IMR-90 (cell line): ENCODE results near the gene FBXL14. TPM values are rescaled to one million over a fixed set of nuclear protein-coding genes. Genes with fewer than 3 reads are reported as not detected.

Experiments used
- ATAC-seq: fragments of 200-7000 bp; cut with Tn5 transposase; 2 replicates; pipeline ENCODE4 v1.9.1; 2020; ENCODE audit warnings: low read depth, mild to moderate bottlenecking, moderate library complexity
- BruUV-seq: library from RNA; stranded (reverse); fragments of 400-500 nt; replicated peaks from 2 replicates; lab custom pipeline; 2021; lab: Mats Ljungman, UMichigan
- CTCF ChIA-PET: fragments of 300-600 bp; formaldehyde crosslinking; extraction: SDS; loops from one replicate; lab custom pipeline; 2021; ENCODE audit warnings: antibody characterized with exemption; lab: Yijun Ruan, JAX
- POLR2A ChIA-PET: fragments of 300-600 bp; sonication (Branson Sonifier 250); formaldehyde crosslinking; loops from one replicate; lab custom pipeline; 2022; ENCODE audit warnings: antibody characterized with exemption; ENCODE audit not compliant: unreplicated experiment; lab: Charles Lee
- DNase-seq: peaks from one replicate; pipeline ENCODE4 v3.0.0; 2013
- H2AFZ ChIP-seq: replicated peaks from 2 replicates; pipeline ENCODE3; 2013; ENCODE audit warnings: low read length, mild to moderate bottlenecking; ENCODE audit not compliant: poor library complexity
- H2AK5ac ChIP-seq: 2 replicates; pipeline ENCODE4 v1.6.1; 2013; ENCODE audit warnings: low read depth, low read length, inconsistent platforms
- H2AK9ac ChIP-seq: replicated peaks from 2 replicates; pipeline ENCODE3; 2013; ENCODE audit warnings: mild to moderate bottlenecking, low read depth, low read length, moderate library complexity; ENCODE audit not compliant: poor library complexity
- H2BK120ac ChIP-seq: 2 replicates; pipeline ENCODE4 v1.6.1; 2013; ENCODE audit warnings: low read depth, low read length, inconsistent platforms
- H2BK15ac ChIP-seq: 3 replicates; pipeline ENCODE4 v1.6.1; 2013; ENCODE audit warnings: low read depth, low read length, inconsistent platforms
- H2BK20ac ChIP-seq: 2 replicates; pipeline ENCODE4 v1.6.1; 2013; ENCODE audit warnings: low read depth, mild to moderate bottlenecking, inconsistent platforms, low read length, moderate library complexity
- H2BK5ac ChIP-seq: 2 replicates; pipeline ENCODE4 v1.6.1; 2013; ENCODE audit warnings: mild to moderate bottlenecking, low read depth, low read length, inconsistent platforms; ENCODE audit not compliant: poor library complexity, severe bottlenecking
- H3K14ac ChIP-seq: replicated peaks from 2 replicates; pipeline ENCODE4 v1.6.1; 2013; ENCODE audit warnings: low read depth, low read length, inconsistent platforms
- H3K18ac ChIP-seq: 2 replicates; pipeline ENCODE4 v1.6.1; 2013; ENCODE audit warnings: low read depth, low read length, control low read depth
- H3K23ac ChIP-seq: 2 replicates; pipeline ENCODE4 v1.6.1; 2013; ENCODE audit warnings: low read depth, low read length, inconsistent platforms
- H3K27ac ChIP-seq: 2 replicates; pipeline ENCODE4 v1.5.1; 2013; ENCODE audit warnings: mild to moderate bottlenecking, control low read depth, low read length; ENCODE audit not compliant: insufficient read depth
- H3K27me3 ChIP-seq: 2 replicates; pipeline ENCODE4 v1.6.1; 2013; ENCODE audit warnings: low read length; ENCODE audit not compliant: control insufficient read depth, insufficient read depth
- H3K36me3 ChIP-seq: 2 replicates; pipeline ENCODE4 v1.6.1; 2013; ENCODE audit warnings: low read length, mixed read lengths; ENCODE audit not compliant: control insufficient read depth, insufficient read depth
- H3K4ac ChIP-seq: 2 replicates; pipeline ENCODE4 v1.6.1; 2013; ENCODE audit warnings: low read depth, low read length, inconsistent platforms
- H3K4me1 ChIP-seq: 2 replicates; pipeline ENCODE4 v1.6.1; 2013; ENCODE audit warnings: low read length, mixed read lengths; ENCODE audit not compliant: control insufficient read depth, insufficient read depth
- H3K4me2 ChIP-seq: 2 replicates; pipeline ENCODE4 v1.6.1; 2013; ENCODE audit warnings: low read depth, mild to moderate bottlenecking, control low read depth, low read length, moderate library complexity
- H3K4me3 ChIP-seq: 2 replicates; pipeline ENCODE4 v1.5.1; 2013; ENCODE audit warnings: low read depth, mild to moderate bottlenecking, control low read depth, low read length, moderate library complexity; ENCODE audit not compliant: insufficient read depth
- H3K56ac ChIP-seq: 2 replicates; pipeline ENCODE4 v1.6.1; 2013; ENCODE audit warnings: low read length, inconsistent platforms; ENCODE audit not compliant: insufficient read depth; ENCODE audit errors: extremely low read depth
- H3K79me1 ChIP-seq, 2 experiments: 2 replicates each; pipeline ENCODE4 v1.6.1; 2013; ENCODE audit warnings: low read length in 2 of 2, inconsistent platforms in 1 of 2, low read depth in 1 of 2
- H3K9ac ChIP-seq: 2 replicates; pipeline ENCODE4 v1.6.1; 2013; ENCODE audit warnings: low read depth, low read length, control low read depth
- H3K9me1 ChIP-seq: 2 replicates; pipeline ENCODE4 v1.6.1; 2013; ENCODE audit warnings: low read length, inconsistent platforms; ENCODE audit not compliant: insufficient read depth
- H3K9me3 ChIP-seq: 2 replicates; pipeline ENCODE4 v1.6.1; 2013; ENCODE audit warnings: low read length; ENCODE audit not compliant: control insufficient read depth, insufficient read depth
- H4K20me1 ChIP-seq: 2 replicates; pipeline ENCODE4 v1.6.1; 2013; ENCODE audit warnings: low read length, inconsistent platforms; ENCODE audit not compliant: insufficient read depth
- H4K5ac ChIP-seq: 2 replicates; pipeline ENCODE4 v1.6.1; 2013; ENCODE audit warnings: mild to moderate bottlenecking, low read depth, low read length, control low read depth
- H4K8ac ChIP-seq, 2 experiments: 2 replicates each; pipeline ENCODE4 v1.6.1; 2013; ENCODE audit warnings: low read depth in 2 of 2, low read length in 2 of 2, control low read depth in 1 of 2, inconsistent platforms in 1 of 2
- H4K91ac ChIP-seq: 2 replicates; pipeline ENCODE4 v1.6.1; 2013; ENCODE audit warnings: low read depth, low read length, inconsistent platforms; ENCODE audit not compliant: insufficient read depth
- BHLHE40 ChIP-seq: fragments of 150-350 bp; IDR thresholded peaks from 2 replicates; pipeline ENCODE4 v1.6.1; 2016; ENCODE audit warnings: mild to moderate bottlenecking, low read depth, low read length
- CEBPB ChIP-seq: IDR thresholded peaks from 2 replicates; pipeline ENCODE4 v1.6.1; 2012; ENCODE audit warnings: low read depth, low read length, improper control_type of control experiment
- CHD1 ChIP-seq: IDR thresholded peaks from 2 replicates; pipeline ENCODE4 v1.6.1; 2012; ENCODE audit warnings: low read depth, low read length, improper control_type of control experiment
- FOS ChIP-seq: fragments of 150-350 bp; IDR thresholded peaks from 2 replicates; pipeline ENCODE4 v1.6.1; 2016; ENCODE audit warnings: low read depth, low read length
- MAFK ChIP-seq: IDR thresholded peaks from 2 replicates; pipeline ENCODE4 v1.6.1; 2012; ENCODE audit warnings: low read depth, low read length, improper control_type of control experiment
- MXI1 ChIP-seq: IDR thresholded peaks from 2 replicates; pipeline ENCODE4 v1.6.1; 2012; ENCODE audit warnings: low read depth, mild to moderate bottlenecking, low read length, moderate library complexity, borderline replicate concordance
- NFE2L2 ChIP-seq: fragments of 150-350 bp; IDR thresholded peaks from 2 replicates; pipeline ENCODE4 v1.6.1; 2016; ENCODE audit warnings: low read depth, mild to moderate bottlenecking, low read length
- POLR2A ChIP-seq: IDR thresholded peaks from 2 replicates; pipeline ENCODE4 v1.6.1; 2012; ENCODE audit warnings: mild to moderate bottlenecking, low read depth, low read length
- RAD21 ChIP-seq: IDR thresholded peaks from 2 replicates; pipeline ENCODE4 v1.6.1; 2012; ENCODE audit warnings: low read length, improper control_type of control experiment
- RCOR1 ChIP-seq: IDR thresholded peaks from 2 replicates; pipeline ENCODE4 v1.6.1; 2012; ENCODE audit warnings: mild to moderate bottlenecking, low read length, improper control_type of control experiment; ENCODE audit not compliant: insufficient replicate concordance
- RFX5 ChIP-seq: IDR thresholded peaks from 2 replicates; pipeline ENCODE4 v1.8.0; 2012; ENCODE audit warnings: low read depth, mild to moderate bottlenecking, low read length, moderate library complexity
- SMC3 ChIP-seq: fragments of 150-350 bp; IDR thresholded peaks from 2 replicates; pipeline ENCODE4 v1.6.1; 2016; ENCODE audit warnings: low read depth, mild to moderate bottlenecking, antibody characterized with exemption, low read length, moderate library complexity
- WGBS, 2 experiments: methylation state at CpG; one replicate each; pipeline versions ENCODE4 v1.1.5 to v1.1.7; 2013; ENCODE audit warnings: missing lambda C conversion rate in 2 of 2; ENCODE audit not compliant: insufficient read length in 1 of 2; ENCODE audit errors: extremely low coverage in 2 of 2; 5-methylcytosine and 5-hydroxymethylcytosine counted together
- dilution Hi-C: fragments of 300-500 bp; cut with HindIII; formaldehyde crosslinking; loops from one replicate; pipeline ENCODE4 v1.14.3; 2018; ENCODE audit warnings: low sequenced_read_pairs; ENCODE audit not compliant: unreplicated experiment
- in situ Hi-C: fragments of 300-500 bp; cut with MboI; formaldehyde crosslinking; loops from 3 replicates; pipeline ENCODE4 v1.14.3; 2019; ENCODE audit warnings: low sequenced_read_pairs, inconsistent platforms, mixed read lengths
- intact Hi-C: fragments of 100-400 bp; cut with micrococcal nuclease; formaldehyde crosslinking; loops from 2 replicates; pipeline ENCODE4 v1.10.0; 2022
- polyA plus RNA-seq, 3 experiments: library from polyadenylated mRNA; depleted of rRNA; stranded (reverse); fragments of >200 nt; gene quantifications; 2 replicates each; pipeline ENCODE4 v1.2.3, GENCODE V29; 2012; ENCODE audit warnings: low replicate concordance in 1 of 3
- total RNA-seq: library from RNA; depleted of rRNA; stranded (reverse); fragments of >200 nt; gene quantifications from 2 replicates; pipeline ENCODE4 v1.2.3, GENCODE V29; 2012
- TF ChIP-seq, protein P1 (sequence below): fragments of 150-350 bp; IDR thresholded peaks from 2 replicates; pipeline ENCODE4 v1.6.1; 2016; ENCODE audit warnings: low read depth, mild to moderate bottlenecking, low read length, moderate library complexity, borderline replicate concordance
- TF ChIP-seq, protein P2 (sequence below): fragments of 150-350 bp; IDR thresholded peaks from 2 replicates; pipeline ENCODE4 v1.6.1; 2017; ENCODE audit warnings: mild to moderate bottlenecking, antibody characterized with exemption, low read length, low read depth
- TF ChIP-seq, protein P3 (sequence below): conservative IDR thresholded peaks from 2 replicates; pipeline ENCODE4 v1.5.1; 2012; ENCODE audit warnings: mild to moderate bottlenecking, low read depth, low read length, improper control_type of control experiment

The FBXL14 gene
- total and polyA plus RNA-seq, 2 of the 4 experiments (the other 2 are of a cell fraction) = 4.7 to 7.3 TPM

- POLR2A ChIA-PET = no interaction called here
- H3K9me3 ChIP-seq = no peaks in the 10 kb centered on the region
- peaks cover 8 to 58% of the 10 kb centered on the region in 2 experiments; a peak in 3 of 4 replicates for H3K79me1 ChIP-seq
- H3K14ac ChIP-seq = no peak overlapping the region
- intact Hi-C loops (no loop called here), in situ Hi-C loops (no loop called here), dilution Hi-C loops (no loop called here)
- no peak overlapping the region for H2BK15ac ChIP-seq
- no peak overlapping the region for H4K91ac ChIP-seq
- H3K36me3 ChIP-seq = peaks cover 9% of the 10 kb centered on the region
- no peak overlapping the region for H3K27ac ChIP-seq
- H3K56ac ChIP-seq = no peak overlapping the region
- no peak overlapping the region for H4K8ac ChIP-seq
- no peak overlapping the region for H2AFZ ChIP-seq
- H2AK5ac ChIP-seq = no peak overlapping the region
- no peak for ATAC-seq
- no peak overlapping the region for H3K4me3 ChIP-seq
- H3K4me1 ChIP-seq = peaks cover 5% of the 10 kb centered on the region
- no peak overlapping the region for H3K9ac ChIP-seq
- no peak overlapping the region for H2BK5ac ChIP-seq
- H3K18ac ChIP-seq = no peak overlapping the region
- peaks cover 21% of the 10 kb centered on the region; the same call in 1 of the 2 replicates for H4K20me1 ChIP-seq
- no peak overlapping the region for H3K4me2 ChIP-seq
- no peaks in the 10 kb centered on the region for H3K9me1 ChIP-seq
- CTCF ChIA-PET = interaction anchor here (0.8 to 1.4 kb wide), 5 partner anchors 12 to 156 kb away, joined by 3 to 7 read pairs (median 3); no protein-coding TSS in a partner anchor
- no peaks in the 10 kb centered on the region for H3K27me3 ChIP-seq
- H2BK20ac ChIP-seq = no peak overlapping the region
- DNase-seq = no peak
- WGBS, 2 experiments = 100% methylated on average over 2 of the region's 11 CpGs; no CpG with 5 or more reads in 1 of the 2 experiments
- H4K5ac ChIP-seq = no peak overlapping the region
- no TSS peak for BruUV-seq
- H2BK120ac ChIP-seq = no peak overlapping the region
- no peak overlapping the region for H3K4ac ChIP-seq
- H3K23ac ChIP-seq = no peak overlapping the region
- H2AK9ac ChIP-seq = no peak overlapping the region
- TF ChIP-seq RCOR1 (no peak), RFX5 (no peak), CHD1 (no peak), CEBPB (no peak), RAD21 (no peak), NFE2L2 (no peak), SMC3 (no peak), MAFK (no peak), BHLHE40 (no peak), FOS (no peak), POLR2A (no peak), MXI1 (no peak)
- TF ChIP-seq, protein P1, sequence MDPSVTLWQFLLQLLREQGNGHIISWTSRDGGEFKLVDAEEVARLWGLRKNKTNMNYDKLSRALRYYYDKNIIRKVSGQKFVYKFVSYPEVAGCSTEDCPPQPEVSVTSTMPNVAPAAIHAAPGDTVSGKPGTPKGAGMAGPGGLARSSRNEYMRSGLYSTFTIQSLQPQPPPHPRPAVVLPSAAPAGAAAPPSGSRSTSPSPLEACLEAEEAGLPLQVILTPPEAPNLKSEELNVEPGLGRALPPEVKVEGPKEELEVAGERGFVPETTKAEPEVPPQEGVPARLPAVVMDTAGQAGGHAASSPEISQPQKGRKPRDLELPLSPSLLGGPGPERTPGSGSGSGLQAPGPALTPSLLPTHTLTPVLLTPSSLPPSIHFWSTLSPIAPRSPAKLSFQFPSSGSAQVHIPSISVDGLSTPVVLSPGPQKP = no peak
- TF ChIP-seq, protein P2, sequence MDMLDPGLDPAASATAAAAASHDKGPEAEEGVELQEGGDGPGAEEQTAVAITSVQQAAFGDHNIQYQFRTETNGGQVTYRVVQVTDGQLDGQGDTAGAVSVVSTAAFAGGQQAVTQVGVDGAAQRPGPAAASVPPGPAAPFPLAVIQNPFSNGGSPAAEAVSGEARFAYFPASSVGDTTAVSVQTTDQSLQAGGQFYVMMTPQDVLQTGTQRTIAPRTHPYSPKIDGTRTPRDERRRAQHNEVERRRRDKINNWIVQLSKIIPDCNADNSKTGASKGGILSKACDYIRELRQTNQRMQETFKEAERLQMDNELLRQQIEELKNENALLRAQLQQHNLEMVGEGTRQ = no peak
- TF ChIP-seq, protein P3, sequence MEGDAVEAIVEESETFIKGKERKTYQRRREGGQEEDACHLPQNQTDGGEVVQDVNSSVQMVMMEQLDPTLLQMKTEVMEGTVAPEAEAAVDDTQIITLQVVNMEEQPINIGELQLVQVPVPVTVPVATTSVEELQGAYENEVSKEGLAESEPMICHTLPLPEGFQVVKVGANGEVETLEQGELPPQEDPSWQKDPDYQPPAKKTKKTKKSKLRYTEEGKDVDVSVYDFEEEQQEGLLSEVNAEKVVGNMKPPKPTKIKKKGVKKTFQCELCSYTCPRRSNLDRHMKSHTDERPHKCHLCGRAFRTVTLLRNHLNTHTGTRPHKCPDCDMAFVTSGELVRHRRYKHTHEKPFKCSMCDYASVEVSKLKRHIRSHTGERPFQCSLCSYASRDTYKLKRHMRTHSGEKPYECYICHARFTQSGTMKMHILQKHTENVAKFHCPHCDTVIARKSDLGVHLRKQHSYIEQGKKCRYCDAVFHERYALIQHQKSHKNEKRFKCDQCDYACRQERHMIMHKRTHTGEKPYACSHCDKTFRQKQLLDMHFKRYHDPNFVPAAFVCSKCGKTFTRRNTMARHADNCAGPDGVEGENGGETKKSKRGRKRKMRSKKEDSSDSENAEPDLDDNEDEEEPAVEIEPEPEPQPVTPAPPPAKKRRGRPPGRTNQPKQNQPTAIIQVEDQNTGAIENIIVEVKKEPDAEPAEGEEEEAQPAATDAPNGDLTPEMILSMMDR = no peak
Measured at GRCh38 chr12:1635301-1636095, 41.1 kb upstream of the FBXL14 start.
